HUES64 (cell line): ENCODE measurements around the gene KANSL1.
"Not testable (repeated sequence)": the region's sequence is repeated elsewhere in the genome, so short reads cannot be mapped to it uniquely, and the experiment has no call there.

Experiments
- H3K27ac ChIP-seq: 2 replicates; pipeline ENCODE4 v1.7.0; 2013; ENCODE audit warnings: low read depth, low read length, inconsistent platforms
- H3K27me3 ChIP-seq: 2 replicates; pipeline ENCODE4 v1.6.1; 2013; ENCODE audit warnings: mild to moderate bottlenecking, low read length; ENCODE audit not compliant: insufficient read depth
- H3K36me3 ChIP-seq: 2 replicates; pipeline ENCODE4 v1.6.1; 2013; ENCODE audit warnings: mild to moderate bottlenecking, low read length; ENCODE audit not compliant: insufficient read depth
- H3K4me1 ChIP-seq: 2 replicates; pipeline ENCODE4 v1.6.1; 2013; ENCODE audit warnings: mild to moderate bottlenecking, low read length, moderate library complexity; ENCODE audit not compliant: insufficient read depth
- H3K4me3 ChIP-seq: 2 replicates; pipeline ENCODE4 v1.5.1; 2013; ENCODE audit warnings: mild to moderate bottlenecking, low read length, moderate library complexity
- H3K9ac ChIP-seq: 2 replicates; pipeline ENCODE4 v1.6.1; 2013; ENCODE audit warnings: mild to moderate bottlenecking, low read depth, low read length
- H3K9me3 ChIP-seq: 2 replicates; pipeline ENCODE4 v1.6.1; 2013; ENCODE audit warnings: low read depth, low read length; ENCODE audit not compliant: insufficient read depth
- WGBS: fragments of 150-250, 120-280 bp; methylation state at CpG from one replicate; pipeline ENCODE4 v1.1.7; 2013; ENCODE audit warnings: missing lambda C conversion rate; 5-methylcytosine and 5-hydroxymethylcytosine counted together

KANSL1 gene

GRCh38 chr17:46192439-46193150 lies 634 bp downstream of the KANSL1 start:
- WGBS = under 1% methylated on average over 59 of the region's 60 CpGs
- Histone ChIP-seq H3K4me1 (peaks cover 42% of the 10 kb centered on the region), H3K9me3 (no peaks in the 10 kb centered on the region), H3K27me3 (no peaks in the 10 kb centered on the region), H3K27ac (peak overlapping the region; percentile 99), H3K4me3 (peak overlapping the region; percentile 90), H3K36me3 (no peaks in the 10 kb centered on the region), H3K9ac (peak overlapping the region; percentile 98)

DNA sequence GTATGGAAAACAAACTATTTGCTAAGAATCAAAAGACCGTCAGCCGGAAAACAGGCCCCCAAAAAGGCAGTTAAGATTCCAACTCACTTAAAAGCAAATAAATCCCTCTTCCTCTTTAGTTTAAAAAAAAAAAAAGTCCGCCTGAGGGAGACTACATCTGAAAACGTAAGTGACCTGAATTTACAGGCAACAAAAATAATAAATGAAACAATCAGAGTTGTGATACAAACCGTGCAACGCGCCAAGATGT lies 1.1 kb downstream of the KANSL1 start:
- 0% methylated on average over 7 of the region's 7 CpGs for WGBS
- no peaks in the 10 kb centered on the region for H3K27me3 ChIP-seq
- H3K36me3 ChIP-seq = no peaks in the 10 kb centered on the region
- H3K9me3 ChIP-seq = no peaks in the 10 kb centered on the region
- peak overlapping the region; percentile 99 for H3K27ac ChIP-seq
- H3K4me1 ChIP-seq = peaks cover 47% of the 10 kb centered on the region
- H3K4me3 ChIP-seq = peak overlapping the region; percentile 90
- peak overlapping the region; percentile 98 for H3K9ac ChIP-seq

- peak overlapping the region; percentile 90 for H3K4me3 ChIP-seq
- H3K36me3 ChIP-seq = no peaks in the 10 kb centered on the region
- peak overlapping the region; percentile 98 for H3K9ac ChIP-seq
- H3K4me1 ChIP-seq = peaks cover 48% of the 10 kb centered on the region
- H3K27me3 ChIP-seq = no peaks in the 10 kb centered on the region
- H3K9me3 ChIP-seq = no peaks in the 10 kb centered on the region
- WGBS = 3% methylated on average over 17 of the region's 20 CpGs
- peak overlapping the region; percentile 99 for H3K27ac ChIP-seq
Observed at GRCh38 chr17:46191322-46192188, 1.7 kb downstream of the KANSL1 start.

DNA sequence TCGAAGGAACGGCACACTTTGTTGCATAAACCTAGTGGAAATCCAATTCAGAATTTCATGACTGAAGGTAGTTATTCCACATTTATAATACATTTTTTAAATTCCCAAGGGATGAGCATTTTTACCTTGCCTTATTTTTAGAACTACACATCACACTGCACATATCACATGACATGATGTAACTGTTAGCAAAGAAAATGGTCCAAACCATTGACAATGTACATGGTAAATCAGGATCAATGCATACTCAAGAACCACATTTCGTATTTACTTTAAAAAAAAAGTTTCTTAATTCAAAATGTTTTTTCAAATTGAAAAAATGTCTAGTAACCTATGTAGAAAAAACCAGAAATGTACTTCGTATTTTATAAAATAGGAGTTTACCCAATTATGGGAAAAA lies 2.5 kb downstream of the KANSL1 start:
- Histone ChIP-seq H3K27me3 (no peaks in the 10 kb centered on the region), H3K36me3 (no peaks in the 10 kb centered on the region), H3K4me1 (peaks cover 49% of the 10 kb centered on the region), H3K9me3 (no peaks in the 10 kb centered on the region), H3K4me3 (peak overlapping the region; percentile 90), H3K27ac (no peak overlapping the region), H3K9ac (no peak overlapping the region; the same call in 1 of the 2 replicates)
- WGBS = 84% methylated on average over 3 of the region's 4 CpGs

DNA sequence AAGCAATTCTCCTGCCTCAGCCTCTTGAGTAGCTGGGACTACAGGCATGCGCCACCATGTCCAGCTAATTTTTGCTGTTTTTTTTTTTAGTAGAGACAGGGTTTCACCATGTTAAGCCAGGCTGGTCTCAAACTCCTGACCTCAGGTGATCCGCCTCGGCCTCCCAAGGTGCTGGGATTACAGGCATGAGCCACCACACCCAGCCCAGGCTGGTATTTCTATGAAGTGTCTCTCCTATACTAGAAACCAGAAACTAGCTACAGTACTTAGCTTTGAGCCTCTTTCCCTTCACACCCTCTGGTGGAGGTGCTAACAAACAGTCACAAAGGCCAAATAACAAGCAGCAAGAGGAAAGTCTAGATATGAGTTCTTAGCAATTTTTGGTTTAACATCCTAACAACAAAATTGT lies 6.4 kb downstream of the KANSL1 start:
- H3K4me1 ChIP-seq = peaks cover 78% of the 10 kb centered on the region
- not testable (repeated sequence) for H3K9me3 ChIP-seq, H3K27me3 ChIP-seq, H3K27ac ChIP-seq, H3K9ac ChIP-seq, H3K36me3 ChIP-seq, H3K4me3 ChIP-seq
- WGBS = 91% methylated on average over 3 of the region's 3 CpGs

GRCh38 chr17:46184696-46185095 lies 8.5 kb downstream of the KANSL1 start:
- no peaks in the 10 kb centered on the region for H3K27me3 ChIP-seq
- H3K27ac ChIP-seq = no peak overlapping the region
- no peak overlapping the region for H3K9ac ChIP-seq
- WGBS = 94% methylated on average over 7 of the region's 7 CpGs
- H3K4me1 ChIP-seq = peaks cover 76% of the 10 kb centered on the region
- H3K36me3 ChIP-seq = no peaks in the 10 kb centered on the region
- no peaks in the 10 kb centered on the region for H3K9me3 ChIP-seq
- no peak overlapping the region for H3K4me3 ChIP-seq

- H3K9ac ChIP-seq, H3K4me3 ChIP-seq, H3K27me3 ChIP-seq, H3K36me3 ChIP-seq, H3K9me3 ChIP-seq, H3K27ac ChIP-seq: not testable (repeated sequence)
- peaks cover 78% of the 10 kb centered on the region for H3K4me1 ChIP-seq
- 86% methylated on average over 7 of the region's 7 CpGs for WGBS
Observed at GRCh38 chr17:46183383-46183782, 9.8 kb downstream of the KANSL1 start.

DNA sequence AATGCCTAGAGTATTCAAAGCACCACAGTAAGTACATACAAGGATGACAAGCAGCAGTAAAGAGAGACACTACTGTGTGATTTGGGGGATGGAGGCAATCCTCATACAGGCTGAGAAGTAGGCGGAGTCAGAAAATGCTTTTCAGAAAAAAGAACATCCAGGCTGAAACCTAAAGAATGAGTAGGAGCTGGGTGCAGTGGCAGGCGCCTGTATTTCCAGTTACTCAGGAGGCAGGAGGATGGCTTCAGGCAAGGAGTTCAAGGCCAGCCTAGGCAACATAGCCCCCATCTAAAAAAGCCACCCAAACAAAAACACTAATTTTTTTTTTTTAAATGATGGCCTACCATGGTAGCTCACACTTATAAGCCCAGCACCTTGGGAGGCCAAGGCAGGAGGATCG lies 10.3 kb downstream of the KANSL1 start:
- H3K4me1 ChIP-seq = peaks cover 78% of the 10 kb centered on the region
- 85% methylated on average over 3 of the region's 3 CpGs for WGBS

GRCh38 chr17:46181940-46182339 lies 11.3 kb downstream of the KANSL1 start:
- Histone ChIP-seq H3K27ac (no peak overlapping the region), H3K9ac (no peak overlapping the region), H3K27me3 (no peaks in the 10 kb centered on the region), H3K4me1 (peaks cover 75% of the 10 kb centered on the region), H3K9me3 (no peaks in the 10 kb centered on the region), H3K36me3 (no peaks in the 10 kb centered on the region), H3K4me3 (no peak overlapping the region)
- WGBS = 93% methylated on average over 5 of the region's 5 CpGs

More for the DNA sequence above, 10.3 kb downstream of the KANSL1 start:
- H3K4me3 ChIP-seq = no peak overlapping the region
- H3K9ac ChIP-seq = no peak overlapping the region
- no peak overlapping the region for H3K27ac ChIP-seq
- H3K36me3 ChIP-seq = no peaks in the 10 kb centered on the region
- no peaks in the 10 kb centered on the region for H3K9me3 ChIP-seq
- H3K27me3 ChIP-seq = no peaks in the 10 kb centered on the region

GRCh38 chr17:46181316-46181715 lies 11.9 kb downstream of the KANSL1 start:
- not testable (repeated sequence) for H3K36me3 ChIP-seq, H3K27me3 ChIP-seq, H3K9ac ChIP-seq, H3K27ac ChIP-seq, H3K9me3 ChIP-seq, H3K4me3 ChIP-seq
- peaks cover 80% of the 10 kb centered on the region for H3K4me1 ChIP-seq
- 88% methylated on average over 14 of the region's 14 CpGs for WGBS

DNA sequence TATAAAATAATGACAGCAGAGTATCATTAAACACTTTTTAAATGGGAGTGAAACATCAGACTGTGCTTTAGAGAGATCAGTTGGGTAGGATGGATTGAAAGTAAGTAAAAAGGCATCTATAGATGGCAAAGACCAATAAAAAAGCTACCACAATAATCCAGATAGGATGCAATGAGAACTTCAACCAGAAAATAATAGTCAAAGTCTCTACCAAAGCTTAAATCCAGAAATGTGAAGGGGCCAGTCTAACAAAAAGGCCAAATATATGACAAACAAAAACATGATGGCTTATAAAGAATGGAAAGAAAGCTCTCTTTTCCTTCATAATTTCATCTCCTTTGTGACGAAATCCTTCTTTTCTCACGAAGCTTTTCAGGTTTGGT lies 12.3 kb downstream of the KANSL1 start:
- Histone ChIP-seq H3K9ac (no peak overlapping the region), H3K36me3 (no peaks in the 10 kb centered on the region), H3K27ac (no peak overlapping the region), H3K27me3 (no peaks in the 10 kb centered on the region), H3K4me1 (peaks cover 80% of the 10 kb centered on the region), H3K4me3 (no peak overlapping the region), H3K9me3 (no peaks in the 10 kb centered on the region)
- WGBS = 79% methylated on average over 2 of the region's 2 CpGs
